CD4-positive, CD25-positive, alpha-beta regulatory T cell (primary cell): ENCODE results near the gene OSGIN1. TPM values are rescaled to one million over a fixed set of nuclear protein-coding genes. Genes with fewer than 3 reads are reported as not detected.
"Not testable (repeated sequence)": the region's sequence is repeated elsewhere in the genome, so short reads cannot be mapped to it uniquely, and the experiment has no call there.

ENCODE experiments used
- ATAC-seq, 2 donors: fragments of 150-1000 bp; cut with Tn5 transposase; one replicate each; pipeline ENCODE4 v1.10.0; 2021; ENCODE audit warnings: low read depth in 2 of 2, moderate number of reproducible peaks in 2 of 2, moderate library complexity in 1 of 2
- DNase-seq, 3 donors: peaks; one replicate each; pipeline versions ENCODE4 v3.0.0 to v3.0.0-alpha.2; 2012 to 2022; ENCODE audit warnings: mixed read lengths in 1 of 3
- H3K27ac ChIP-seq: one replicate; pipeline ENCODE4 v1.7.0; 2013; ENCODE audit warnings: mild to moderate bottlenecking, low read length; ENCODE audit not compliant: insufficient read depth, poor library complexity, severe bottlenecking
- H3K27me3 ChIP-seq: one replicate; pipeline ENCODE4 v1.7.0; 2013; ENCODE audit warnings: low read length; ENCODE audit not compliant: control insufficient read depth, insufficient read depth
- H3K36me3 ChIP-seq: one replicate; pipeline ENCODE4 v1.7.0; 2013; ENCODE audit warnings: mild to moderate bottlenecking, low read length, moderate library complexity; ENCODE audit not compliant: control insufficient read depth, insufficient read depth
- H3K4me1 ChIP-seq: 2 replicates; pipeline ENCODE4 v1.7.0; 2013; ENCODE audit warnings: mild to moderate bottlenecking, low read length; ENCODE audit not compliant: insufficient read depth, control insufficient read depth, poor library complexity, severe bottlenecking
- H3K4me3 ChIP-seq: one replicate; pipeline ENCODE4 v1.7.0; 2013; ENCODE audit warnings: low read depth, mild to moderate bottlenecking, low read length, moderate library complexity
- H3K9me3 ChIP-seq, 2 experiments: 1 replicate in 1 of 2; 2 replicates in 1 of 2; pipeline ENCODE4 v1.7.0; 2013; ENCODE audit warnings: low read length in 2 of 2, mild to moderate bottlenecking in 1 of 2, moderate library complexity in 1 of 2; ENCODE audit not compliant: control insufficient read depth in 2 of 2
- H3K27ac Mint-ChIP-seq, 3 donors: one replicate each; pipeline ENCODE4 v1.8.0; 2020 to 2022; ENCODE audit warnings: mild to moderate bottlenecking in 3 of 3, mixed read lengths in 3 of 3, moderate library complexity in 2 of 3
- H3K27me3 Mint-ChIP-seq: one replicate; pipeline ENCODE4 v1.8.0; 2022; ENCODE audit warnings: mild to moderate bottlenecking, mixed read lengths
- H3K36me3 Mint-ChIP-seq: one replicate; pipeline ENCODE4 v1.8.0; 2020; ENCODE audit warnings: mixed read lengths
- H3K4me1 Mint-ChIP-seq, 4 donors: one replicate each; pipeline ENCODE4 v1.8.0; 2020 to 2022; ENCODE audit warnings: mixed read lengths in 4 of 4, mild to moderate bottlenecking in 1 of 4
- H3K4me3 Mint-ChIP-seq, 4 donors: one replicate each; pipeline ENCODE4 v1.8.0; 2020 to 2022; ENCODE audit warnings: mild to moderate bottlenecking in 4 of 4, mixed read lengths in 4 of 4, moderate library complexity in 3 of 4
- H3K9me3 Mint-ChIP-seq, 7 donors: one replicate each; pipeline ENCODE4 v1.8.0; 2020 to 2022; ENCODE audit warnings: mixed read lengths in 7 of 7, mild to moderate bottlenecking in 3 of 7, moderate library complexity in 2 of 7
- polyA plus RNA-seq, 4 donors: library from polyadenylated mRNA; unstranded; fragments of 300-500 nt; fragmentation: Illumina TruSeq; gene quantifications; one replicate each; pipeline ENCODE4 v1.2.3, GENCODE V29; 2021
- total RNA-seq: library from RNA; stranded (reverse); gene quantifications from one replicate; pipeline ENCODE4 v1.2.3, GENCODE V29; 2022

OSGIN1 gene
- total and polyA plus RNA-seq, 5 donors from 2014 or later = 0.29 to 0.72 TPM; not detected in 3

- no peak for ATAC-seq
These were observed 6.1 kb upstream of the OSGIN1 start for GRCh38 chr16:83946781-83947566.

GRCh38 chr16:83947642-83948234, 5.3 kb upstream of the OSGIN1 start:
- DNase-seq (no peak), ATAC-seq (no peak)
- H3K4me1 ChIP-seq = no peaks in the 10 kb centered on the region
- no peaks in the 10 kb centered on the region for H3K27me3 ChIP-seq
- Mint-ChIP-seq H3K27me3 (no peaks in the 10 kb centered on the region), H3K36me3 (no peaks in the 10 kb centered on the region), H3K4me1 (peaks cover 0 to 4% (median 0%) of the 10 kb centered on the region in 4 donors), H3K9me3 (no peaks in the 10 kb centered on the region), H3K4me3 (no peak overlapping the region), H3K27ac (no peak overlapping the region)
- H3K4me3 ChIP-seq = no peak overlapping the region
- no peaks in the 10 kb centered on the region for H3K9me3 ChIP-seq
- H3K27ac ChIP-seq = no peak overlapping the region
- no peaks in the 10 kb centered on the region for H3K36me3 ChIP-seq

More at GRCh38 chr16:83946781-83947566, 6.1 kb upstream of the OSGIN1 start:
- Histone ChIP-seq H3K27me3 (no peaks in the 10 kb centered on the region), H3K9me3 (no peaks in the 10 kb centered on the region), H3K4me1 (no peaks in the 10 kb centered on the region), H3K4me3 (no peak overlapping the region), H3K27ac (no peak overlapping the region), H3K36me3 (no peaks in the 10 kb centered on the region)
- Mint-ChIP-seq H3K4me3 (no peak overlapping the region), H3K4me1 (peaks cover 0 to under 1% (median 0%) of the 10 kb centered on the region in 4 donors), H3K27me3 (no peaks in the 10 kb centered on the region), H3K27ac (no peak overlapping the region), H3K9me3 (no peaks in the 10 kb centered on the region), H3K36me3 (no peaks in the 10 kb centered on the region)
- DNase-seq = no peak

GRCh38 chr16:83948914-83949723, 3.9 kb upstream of the OSGIN1 start:
- no peaks in the 10 kb centered on the region for H3K27me3 Mint-ChIP-seq
- H3K27ac Mint-ChIP-seq = no peak overlapping the region
- peaks cover 0 to 10% (median under 1%) of the 10 kb centered on the region in 4 donors for H3K4me1 Mint-ChIP-seq
- H3K4me3 Mint-ChIP-seq = peak overlapping the region in 1 of 4 donors; percentile 32
- no peaks in the 10 kb centered on the region for H3K36me3 Mint-ChIP-seq
- H3K27me3 ChIP-seq = no peaks in the 10 kb centered on the region
- DNase-seq (no peak), ATAC-seq (no peak)
- no peaks in the 10 kb centered on the region for H3K9me3 ChIP-seq
- no peak overlapping the region for H3K4me3 ChIP-seq
- no peak overlapping the region for H3K27ac ChIP-seq
- no peaks in the 10 kb centered on the region for H3K36me3 ChIP-seq
- no peaks in the 10 kb centered on the region for H3K9me3 Mint-ChIP-seq
- H3K4me1 ChIP-seq = peaks cover 12% of the 10 kb centered on the region

GRCh38 chr16:83949724-83950001, 3.4 kb upstream of the OSGIN1 start:
- H3K36me3 Mint-ChIP-seq = no peaks in the 10 kb centered on the region
- Histone ChIP-seq H3K9me3 (no peaks in the 10 kb centered on the region), H3K4me3 (no peak overlapping the region), H3K27ac (no peak overlapping the region), H3K36me3 (no peaks in the 10 kb centered on the region), H3K27me3 (no peaks in the 10 kb centered on the region), H3K4me1 (peaks cover 16% of the 10 kb centered on the region)
- ATAC-seq = no peak
- no peaks in the 10 kb centered on the region for H3K27me3 Mint-ChIP-seq
- no peak for DNase-seq
- no peak overlapping the region for H3K4me3 Mint-ChIP-seq
- H3K27ac Mint-ChIP-seq = no peak overlapping the region
- H3K9me3 Mint-ChIP-seq = no peaks in the 10 kb centered on the region
- peaks cover 0 to 15% (median 2%) of the 10 kb centered on the region in 4 donors for H3K4me1 Mint-ChIP-seq

GRCh38 chr16:83950862-83951399, 2.1 kb upstream of the OSGIN1 start:
- H3K4me3 ChIP-seq, H3K9me3 Mint-ChIP-seq, H3K27me3 Mint-ChIP-seq, DNase-seq, ATAC-seq, H3K9me3 ChIP-seq, H3K27me3 ChIP-seq, H3K27ac Mint-ChIP-seq, H3K4me3 Mint-ChIP-seq, H3K27ac ChIP-seq, H3K36me3 Mint-ChIP-seq, H3K36me3 ChIP-seq: not testable (repeated sequence)
- peaks cover 0 to 15% (median 2%) of the 10 kb centered on the region in 4 donors for H3K4me1 Mint-ChIP-seq
- H3K4me1 ChIP-seq = peaks cover 16% of the 10 kb centered on the region

GRCh38 chr16:83951544-83951943, 1.5 kb upstream of the OSGIN1 start:
- no peaks in the 10 kb centered on the region for H3K36me3 Mint-ChIP-seq
- peaks cover 0 to 15% (median 2%) of the 10 kb centered on the region in 4 donors for H3K4me1 Mint-ChIP-seq
- no peaks in the 10 kb centered on the region for H3K27me3 Mint-ChIP-seq
- H3K9me3 Mint-ChIP-seq = no peaks in the 10 kb centered on the region
- DNase-seq (no peak), ATAC-seq (no peak)
- H3K4me3 Mint-ChIP-seq = no peak overlapping the region
- Histone ChIP-seq H3K27me3 (no peaks in the 10 kb centered on the region), H3K27ac (no peak overlapping the region), H3K36me3 (no peaks in the 10 kb centered on the region), H3K9me3 (no peaks in the 10 kb centered on the region), H3K4me3 (no peak overlapping the region), H3K4me1 (peaks cover 16% of the 10 kb centered on the region)
- peak overlapping the region in 1 of 3 donors; percentile 38 for H3K27ac Mint-ChIP-seq

- no peak for ATAC-seq
- Mint-ChIP-seq H3K27me3 (no peaks in the 10 kb centered on the region), H3K36me3 (no peaks in the 10 kb centered on the region), H3K27ac (no peak overlapping the region), H3K4me1 (peaks cover 0 to 18% (median 2%) of the 10 kb centered on the region in 4 donors), H3K9me3 (no peaks in the 10 kb centered on the region), H3K4me3 (no peak overlapping the region)
- no peaks in the 10 kb centered on the region for H3K27me3 ChIP-seq
- no peak for DNase-seq
- peaks cover 16% of the 10 kb centered on the region for H3K4me1 ChIP-seq
- no peaks in the 10 kb centered on the region for H3K36me3 ChIP-seq
- no peak overlapping the region for H3K4me3 ChIP-seq
- no peak overlapping the region for H3K27ac ChIP-seq
- H3K9me3 ChIP-seq = no peaks in the 10 kb centered on the region
These were observed 477 bp upstream of the OSGIN1 start for GRCh38 chr16:83952587-83952939.
